Astrocyte (in vitro differentiated cells and primary cell): ENCODE results near the gene SNCG. TPM values are rescaled to one million over a fixed set of nuclear protein-coding genes. Genes with fewer than 3 reads are reported as not detected.

ENCODE experiments used
- total RNA-seq: library from RNA; stranded (reverse); gene quantifications from 2 replicates; pipeline ENCODE4 v1.2.1, GENCODE V29; 2021

Gene SNCG
- total RNA-seq, 1 donor from 2014 or later, result 3.0 TPM

Other genes starting within 250 kb of the SNCG start
- 52.2 and 52.7 TPM in 2 replicates for gene BMPR1A, start 202.0 kb upstream of the SNCG start, total RNA-seq
- 0.27 and 0.46 TPM in 2 replicates for gene MMRN2, start 984 bp upstream of the SNCG start, total RNA-seq
- gene ADIRF, start 9.9 kb downstream of the SNCG start, total RNA-seq, result not detected in 2 replicates
- not detected in 2 replicates for gene FAM25A, start 61.7 kb downstream of the SNCG start, total RNA-seq
- gene GLUD1, start 136.2 kb downstream of the SNCG start, total RNA-seq, result 93.1 and 96.6 TPM in 2 replicates
- 23.2 TPM in 2 replicates for gene SHLD2, start 136.6 kb downstream of the SNCG start, total RNA-seq